Measurements from ENCODE around the gene LRRN4CL.

DNA sequence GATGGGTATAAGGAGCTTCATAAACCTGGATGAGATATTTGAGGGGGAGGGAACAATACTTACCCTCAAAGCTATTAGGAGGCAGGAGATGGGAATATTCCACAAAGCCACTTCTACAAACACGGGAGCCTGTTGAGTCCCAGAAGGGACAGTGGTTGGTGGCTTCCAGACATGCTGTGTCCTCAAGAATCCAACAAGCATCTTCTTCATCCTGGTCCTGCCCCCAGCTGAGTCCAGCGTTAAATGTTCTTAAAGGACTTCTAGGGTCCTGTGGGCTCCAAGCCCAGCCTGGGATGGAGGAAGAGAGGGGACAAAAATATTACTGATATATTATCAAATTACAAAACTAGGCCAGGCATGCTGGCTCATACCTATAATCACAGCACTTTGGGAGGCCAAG, 21.9 kb downstream of the LRRN4CL start:
- TF ChIP-seq POLR2A (IDR thresholded peaks at IDR 0.05; ENCODE audit: low read depth, low read length): no peak
- TF ChIP-seq, protein P1, sequence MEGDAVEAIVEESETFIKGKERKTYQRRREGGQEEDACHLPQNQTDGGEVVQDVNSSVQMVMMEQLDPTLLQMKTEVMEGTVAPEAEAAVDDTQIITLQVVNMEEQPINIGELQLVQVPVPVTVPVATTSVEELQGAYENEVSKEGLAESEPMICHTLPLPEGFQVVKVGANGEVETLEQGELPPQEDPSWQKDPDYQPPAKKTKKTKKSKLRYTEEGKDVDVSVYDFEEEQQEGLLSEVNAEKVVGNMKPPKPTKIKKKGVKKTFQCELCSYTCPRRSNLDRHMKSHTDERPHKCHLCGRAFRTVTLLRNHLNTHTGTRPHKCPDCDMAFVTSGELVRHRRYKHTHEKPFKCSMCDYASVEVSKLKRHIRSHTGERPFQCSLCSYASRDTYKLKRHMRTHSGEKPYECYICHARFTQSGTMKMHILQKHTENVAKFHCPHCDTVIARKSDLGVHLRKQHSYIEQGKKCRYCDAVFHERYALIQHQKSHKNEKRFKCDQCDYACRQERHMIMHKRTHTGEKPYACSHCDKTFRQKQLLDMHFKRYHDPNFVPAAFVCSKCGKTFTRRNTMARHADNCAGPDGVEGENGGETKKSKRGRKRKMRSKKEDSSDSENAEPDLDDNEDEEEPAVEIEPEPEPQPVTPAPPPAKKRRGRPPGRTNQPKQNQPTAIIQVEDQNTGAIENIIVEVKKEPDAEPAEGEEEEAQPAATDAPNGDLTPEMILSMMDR (conservative IDR thresholded peaks at IDR 0.05; ENCODE audit: low read depth, low read length): no peak
- TF ChIP-seq, protein P2, sequence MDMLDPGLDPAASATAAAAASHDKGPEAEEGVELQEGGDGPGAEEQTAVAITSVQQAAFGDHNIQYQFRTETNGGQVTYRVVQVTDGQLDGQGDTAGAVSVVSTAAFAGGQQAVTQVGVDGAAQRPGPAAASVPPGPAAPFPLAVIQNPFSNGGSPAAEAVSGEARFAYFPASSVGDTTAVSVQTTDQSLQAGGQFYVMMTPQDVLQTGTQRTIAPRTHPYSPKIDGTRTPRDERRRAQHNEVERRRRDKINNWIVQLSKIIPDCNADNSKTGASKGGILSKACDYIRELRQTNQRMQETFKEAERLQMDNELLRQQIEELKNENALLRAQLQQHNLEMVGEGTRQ (IDR thresholded peaks at IDR 0.05; ENCODE audit: low read depth, low read length): no peak
- TF ChIP-seq RFX5 (IDR thresholded peaks at IDR 0.05; ENCODE audit: low read depth, low read length): no peak
- TF ChIP-seq SMC3 (IDR thresholded peaks at IDR 0.05; ENCODE audit: low read depth, low read length): no peak
- TF ChIP-seq CHD1 (IDR thresholded peaks at IDR 0.05; ENCODE audit: low read depth, low read length): no peak
- TF ChIP-seq RAD21 (IDR thresholded peaks at IDR 0.05; ENCODE audit: low read length): no peak
- TF ChIP-seq, protein P3, sequence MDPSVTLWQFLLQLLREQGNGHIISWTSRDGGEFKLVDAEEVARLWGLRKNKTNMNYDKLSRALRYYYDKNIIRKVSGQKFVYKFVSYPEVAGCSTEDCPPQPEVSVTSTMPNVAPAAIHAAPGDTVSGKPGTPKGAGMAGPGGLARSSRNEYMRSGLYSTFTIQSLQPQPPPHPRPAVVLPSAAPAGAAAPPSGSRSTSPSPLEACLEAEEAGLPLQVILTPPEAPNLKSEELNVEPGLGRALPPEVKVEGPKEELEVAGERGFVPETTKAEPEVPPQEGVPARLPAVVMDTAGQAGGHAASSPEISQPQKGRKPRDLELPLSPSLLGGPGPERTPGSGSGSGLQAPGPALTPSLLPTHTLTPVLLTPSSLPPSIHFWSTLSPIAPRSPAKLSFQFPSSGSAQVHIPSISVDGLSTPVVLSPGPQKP (IDR thresholded peaks at IDR 0.05; ENCODE audit: borderline replicate concordance, low read depth, low read length): no peak
- TF ChIP-seq BHLHE40 (IDR thresholded peaks at IDR 0.05; ENCODE audit: low read depth, low read length): no peak
- no peak for TF ChIP-seq RCOR1 (IDR thresholded peaks at IDR 0.05; ENCODE audit: insufficient replicate concordance, low read length)
- TF ChIP-seq CEBPB (IDR thresholded peaks at IDR 0.05; ENCODE audit: low read depth, low read length): no peak
- TF ChIP-seq MAFK (IDR thresholded peaks at IDR 0.05; ENCODE audit: low read depth, low read length): no peak
- no peak for TF ChIP-seq MAZ (IDR thresholded peaks at IDR 0.05; ENCODE audit: borderline replicate concordance, low read depth, low read length)
